Sigmoid colon (tissue), 4 donors: ENCODE data around the gene C15orf61.

Source experiments
- CTCF ChIP-seq, 4 experiments: fragments of 450-650 bp in 3 of 4; fragments of 200-600 bp in 1 of 4; IDR thresholded peaks; one replicate each; pipeline ENCODE4 v1.5.1; 2016 to 2019; ENCODE audit warnings: antibody characterized with exemption in 4 of 4, mild to moderate bottlenecking in 3 of 4, moderate library complexity in 2 of 4
- POLR2A ChIP-seq, 2 donors: fragments of 450-650 bp; IDR thresholded peaks; one replicate each; pipeline ENCODE4 v1.6.1; 2016; ENCODE audit warnings: antibody characterized with exemption in 2 of 2, mild to moderate bottlenecking in 2 of 2, moderate library complexity in 2 of 2
- POLR2AphosphoS5 ChIP-seq, 4 donors: sonication (generic); formaldehyde crosslinking; IDR thresholded peaks; one replicate each; pipeline ENCODE4 v1.6.1; 2017; ENCODE audit warnings: antibody characterized with exemption in 4 of 4

- TF ChIP-seq CTCF (IDR thresholded peaks at IDR 0.05): no peak
- no peak for TF ChIP-seq POLR2A (IDR thresholded peaks at IDR 0.05)
- no peak for TF ChIP-seq POLR2AphosphoS5 (IDR thresholded peaks at IDR 0.05)
Observed at GRCh38 chr15:67531379-67531914, 10.5 kb downstream of the C15orf61 start.
